GM12874 (cell line): ENCODE results near the gene DIP2A.

Experiments used
- CTCF ChIP-seq: IDR thresholded peaks from 2 replicates; pipeline ENCODE4 v1.5.1; 2011; ENCODE audit warnings: low read depth, mild to moderate bottlenecking, control low read depth, low read length, moderate library complexity; ENCODE audit not compliant: insufficient read depth

The DIP2A gene

GRCh38 chr21:46562964-46563607 is 104.4 kb downstream of the DIP2A start:
- TF ChIP-seq CTCF, result no peak

- TF ChIP-seq CTCF, result no peak
Measured at GRCh38 chr21:46564391-46564790, 105.7 kb downstream of the DIP2A start.

- TF ChIP-seq CTCF, result no peak
Measured at GRCh38 chr21:46567348-46567747, 108.7 kb downstream of the DIP2A start.

GRCh38 chr21:46568562-46568961 is 109.9 kb downstream of the DIP2A start:
- TF ChIP-seq CTCF, result no peak

GRCh38 chr21:46569081-46569480 is 110.4 kb downstream of the DIP2A start:
- TF ChIP-seq CTCF, result no peak

- TF ChIP-seq CTCF, result no peak
Measured at GRCh38 chr21:46570119-46570518, 111.4 kb downstream of the DIP2A start.

GRCh38 chr21:46570631-46571030 is 111.9 kb downstream of the DIP2A start:
- TF ChIP-seq CTCF, result no peak

- TF ChIP-seq CTCF, result no peak
Measured at GRCh38 chr21:46572850-46573249, 114.2 kb downstream of the DIP2A start.
